HepG2 (cell line): ENCODE results near the gene LYPD6B. TPM values are rescaled to one million over a fixed set of nuclear protein-coding genes. Genes with fewer than 3 reads are reported as not detected.
A peak's percentile ranks its signal among the peaks of the same experiment; 100 is the strongest.

Source experiments
- ATAC-seq: fragments of 200-7000 bp; cut with Tn5 transposase; 3 replicates; pipeline ENCODE4 v1.9.1; 2020; ENCODE audit warnings: mild to moderate bottlenecking, moderate library complexity
- BruUV-seq: library from RNA; stranded (reverse); fragments of 400-500 nt; replicated peaks from 2 replicates; lab custom pipeline; 2021; lab: Mats Ljungman, UMichigan
- CTCF ChIA-PET: fragments of 300-600 bp; formaldehyde crosslinking; extraction: SDS; loops from one replicate; lab custom pipeline; 2021; ENCODE audit warnings: low total read pairs, inconsistent platforms, low intra/inter-chr PET ratio; lab: Yijun Ruan, JAX
- POLR2A ChIA-PET: fragments of 350-600 bp; sonication (Branson Sonifier 250); formaldehyde crosslinking; loops from one replicate; lab custom pipeline; 2020; ENCODE audit warnings: antibody characterized with exemption, inconsistent platforms; lab: Yijun Ruan, JAX
- DNase-seq: peaks from one replicate; pipeline ENCODE4 v3.0.0-alpha.2; 2015; ENCODE audit warnings: low spot score
- FAIRE-seq: peaks from 3 replicates; lab custom pipeline; 2011; peaks lifted over from hg19 to GRCh38; lab: Jason Lieb, UNC
- H2AFZ ChIP-seq: one replicate; pipeline ENCODE4 v1.6.1; 2011; ENCODE audit warnings: low read length, inconsistent platforms
- H3K27ac ChIP-seq: fragments of 300-600 bp; 3 replicates; pipeline ENCODE4 v1.8.0; 2011; ENCODE audit warnings: mixed run types, mild to moderate bottlenecking, mixed read lengths, low read length, inconsistent platforms; ENCODE audit not compliant: insufficient read depth; ENCODE audit errors: extremely low read length
- H3K27me3 ChIP-seq, 2 experiments: fragments of 200-600 bp in 1 of 2; 2 replicates in 1 of 2; 3 replicates in 1 of 2; pipeline versions ENCODE4 v1.6.0 to v1.8.0; 2011; ENCODE audit warnings: low read length in 2 of 2, mild to moderate bottlenecking in 2 of 2, moderate library complexity in 2 of 2, inconsistent platforms in 1 of 2; ENCODE audit not compliant: insufficient read depth in 2 of 2, control insufficient read depth in 1 of 2
- H3K36me3 ChIP-seq, 2 experiments: fragments of 200-600 bp in 1 of 2; replicated peaks in 1 of 2; 2 replicates in 1 of 2; 3 replicates in 1 of 2; pipeline versions ENCODE4 v1.5.1 to v1.8.0; 2011; ENCODE audit warnings: low read length in 2 of 2, inconsistent platforms in 1 of 2; ENCODE audit not compliant: insufficient read depth in 2 of 2, control insufficient read depth in 1 of 2
- H3K4me1 ChIP-seq: 2 replicates; pipeline ENCODE4 v1.5.1; 2012; ENCODE audit warnings: low read length, inconsistent platforms; ENCODE audit not compliant: insufficient read depth
- H3K4me2 ChIP-seq: 2 replicates; pipeline ENCODE4 v1.6.0; 2011; ENCODE audit warnings: low read depth, low read length, inconsistent platforms
- H3K4me3 ChIP-seq, 3 experiments: fragments of 200-600 bp in 1 of 3; sonication (generic), shearing (Covaris generic) in 1 of 3; replicated peaks in 1 of 3; 2 replicates each; pipeline ENCODE4 v1.5.1; 2011 to 2016; ENCODE audit warnings: low read length in 3 of 3, inconsistent platforms in 2 of 3, low read depth in 2 of 3, mild to moderate bottlenecking in 2 of 3, control low read depth in 1 of 3, mixed read lengths in 1 of 3; ENCODE audit not compliant: insufficient read depth in 1 of 3
- H3K79me2 ChIP-seq: one replicate; pipeline ENCODE4 v1.6.1; 2011; ENCODE audit warnings: low read length, inconsistent platforms; ENCODE audit not compliant: insufficient read depth
- H3K9ac ChIP-seq: 2 replicates; pipeline ENCODE4 v1.6.0; 2011; ENCODE audit warnings: mild to moderate bottlenecking, low read depth, low read length, inconsistent platforms; ENCODE audit not compliant: insufficient read depth
- H3K9me3 ChIP-seq: 2 replicates; pipeline ENCODE4 v1.5.1; 2012; ENCODE audit warnings: mild to moderate bottlenecking, low read length
- H4K20me1 ChIP-seq: 2 replicates; pipeline ENCODE4 v1.6.0; 2011; ENCODE audit warnings: inconsistent platforms, mild to moderate bottlenecking, low read length, moderate library complexity; ENCODE audit not compliant: insufficient read depth
- CTCF ChIP-seq: sonication (generic); formaldehyde crosslinking; IDR thresholded peaks from 2 replicates; pipeline ENCODE4 v1.5.0; 2020; ENCODE audit warnings: mild to moderate bottlenecking, missing genetic modification reagents, moderate library complexity
- HMG20A ChIP-seq: IDR thresholded peaks from 2 replicates; pipeline ENCODE4 v1.6.1; 2016; ENCODE audit warnings: borderline replicate concordance
- U2AF2 ChIP-seq: fragments of 200-400 bp; formaldehyde crosslinking; IDR thresholded peaks from 2 replicates; pipeline ENCODE4 v1.6.1; 2017; ENCODE audit warnings: low read depth, mild to moderate bottlenecking, low read length
- ZNF414 ChIP-seq: sonication (generic); formaldehyde crosslinking; IDR thresholded peaks from 2 replicates; pipeline ENCODE4 v1.5.0; 2020; ENCODE audit warnings: missing genetic modification reagents
- ZNF468 ChIP-seq: sonication (generic); formaldehyde crosslinking; IDR thresholded peaks from 2 replicates; pipeline ENCODE4 v1.8.0; 2022; ENCODE audit warnings: mild to moderate bottlenecking, moderate library complexity, missing genetic modification reagents
- ZNF747 ChIP-seq: sonication (generic); formaldehyde crosslinking; IDR thresholded peaks from 2 replicates; pipeline ENCODE4 v1.8.1; 2023; ENCODE audit warnings: missing genetic modification reagents, mild to moderate bottlenecking, borderline replicate concordance
- ZNF879 ChIP-seq: sonication (generic); formaldehyde crosslinking; IDR thresholded peaks from 2 replicates; pipeline ENCODE4 v1.8.1; 2023; ENCODE audit warnings: missing genetic modification reagents
- ZSCAN30 ChIP-seq: sonication (generic); formaldehyde crosslinking; IDR thresholded peaks from 2 replicates; pipeline ENCODE4 v1.5.0; 2020; ENCODE audit warnings: mild to moderate bottlenecking, missing genetic modification reagents
- WGBS: methylation state at CpG from one replicate; pipeline ENCODE4 v1.1.6; 2017; ENCODE audit warnings: low lambda C conversion rate; 5-methylcytosine and 5-hydroxymethylcytosine counted together
- in situ Hi-C: cut with HindIII; loops from 2 replicates; pipeline ENCODE4 v1.10.0; 2017; ENCODE audit warnings: low pct_unique_long_range_greater_than_20kb; ENCODE audit not compliant: extremely low pct_ligation_motif_present
- intact Hi-C: fragments of 100-400 bp; cut with micrococcal nuclease; formaldehyde crosslinking; loops from one replicate; pipeline ENCODE4 v1.10.0; 2022; ENCODE audit not compliant: unreplicated experiment
- polyA plus RNA-seq, 8 experiments: library from polyadenylated mRNA; depleted of rRNA in 3 of 8; stranded (reverse) in 7 of 8; unstranded in 1 of 8; fragments of >200 nt; fragmentation: Illumina TruSeq in 4 of 8; extraction: Trizol in 4 of 8; gene quantifications; 2 replicates each; pipeline versions ENCODE4 v1.2.1 to v1.2.3, GENCODE V29; 2011 to 2016; ENCODE audit warnings: low read depth in 4 of 8, missing spikeins in 1 of 8, mixed read lengths in 1 of 8; ENCODE audit not compliant: insufficient read depth in 1 of 8
- total RNA-seq, 5 experiments: library from RNA; depleted of rRNA; stranded (reverse); fragments of >200 nt; fragmentation: Illumina TruSeq; extraction: Trizol; gene quantifications; 2 replicates each; pipeline ENCODE4 v1.2.3, GENCODE V29; 2016; ENCODE audit warnings: low read depth in 1 of 5

LYPD6B gene
- total and polyA plus RNA-seq, 2 of the 13 experiments (the other 11 are each of a cell fraction or from before 2014, with no cell fraction given), result not detected

DNA sequence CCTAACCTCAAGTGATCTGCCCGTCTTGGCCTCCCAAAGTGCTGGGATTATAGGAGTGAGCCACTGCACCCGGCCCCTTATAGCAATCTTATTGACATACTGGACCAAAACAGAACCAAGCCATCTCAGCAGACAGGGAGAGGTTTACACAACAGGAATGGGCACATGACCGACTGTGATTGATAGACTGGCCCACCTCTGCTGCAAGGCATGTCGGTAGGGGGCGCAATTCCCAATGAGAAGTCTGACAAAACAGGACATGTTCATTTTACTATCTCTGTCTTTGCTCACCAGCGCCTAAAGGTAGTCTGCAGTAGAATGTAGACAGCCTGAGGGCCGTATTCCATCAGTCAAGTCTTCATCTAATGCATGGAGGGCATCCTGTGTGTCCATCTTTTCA, 2.0 kb downstream of the LYPD6B start:
- TF ChIP-seq ZNF414 (no peak), ZNF747 (no peak), ZSCAN30 (CRISPR knock-in tag) (no peak), CTCF (CRISPR knock-in tag) (peak; percentile 58)
- TF ChIP-seq, all 625 proteins: peak for 1
- H4K20me1 ChIP-seq, result no peaks in the 10 kb centered on the region
- H3K79me2 ChIP-seq, result no peaks in the 10 kb centered on the region
- intact Hi-C loops, result no loop called here
- no peaks in the 10 kb centered on the region for H3K9me3 ChIP-seq
- no peak overlapping the region for H3K27ac ChIP-seq
- ChIA-PET CTCF (no interaction called here), POLR2A (interaction anchor here (0.6 kb wide), 1 partner anchor 32 kb away, joined by 3 read pairs; no protein-coding TSS in a partner anchor)
- peaks cover 11% of the 10 kb centered on the region; the same call in 1 of the 2 replicates for H3K4me1 ChIP-seq
- no peak overlapping the region for H2AFZ ChIP-seq
- H3K36me3 ChIP-seq, result no peaks in the 10 kb centered on the region
- in situ Hi-C loops, result no loop called here
- peak; percentile 24 for DNase-seq
- H3K4me2 ChIP-seq, result no peak overlapping the region
- no TSS peak for BruUV-seq
- peak; percentile 26 for FAIRE-seq
- ATAC-seq, result peak; percentile 29
- H3K4me3 ChIP-seq, result no peak overlapping the region
- 34% methylated on average over 7 of the region's 7 CpGs for WGBS
- H3K9ac ChIP-seq, result no peak overlapping the region
- H3K27me3 ChIP-seq, result peaks cover 1 to 29% of the 10 kb centered on the region in 2 experiments; a peak in 4 of 5 replicates

- H3K4me3 ChIP-seq, result no peak overlapping the region
- H2AFZ ChIP-seq, result no peak overlapping the region
- TF ChIP-seq U2AF2 (no peak), ZNF468 (CRISPR knock-in tag) (no peak), HMG20A (CRISPR knock-in tag) (no peak), ZNF879 (CRISPR knock-in tag) (no peak)
- no peaks in the 10 kb centered on the region for H4K20me1 ChIP-seq
- no peaks in the 10 kb centered on the region for H3K9me3 ChIP-seq
- no peak overlapping the region for H3K4me2 ChIP-seq
- 0% methylated on average over 1 of the region's 1 CpG for WGBS
- H3K79me2 ChIP-seq, result no peaks in the 10 kb centered on the region
- FAIRE-seq, result no peak
- intact Hi-C loops (no loop called here), in situ Hi-C loops (no loop called here)
- H3K9ac ChIP-seq, result no peak overlapping the region
- DNase-seq, result no peak
- H3K36me3 ChIP-seq, result no peaks in the 10 kb centered on the region
- H3K4me1 ChIP-seq, result peaks cover 11% of the 10 kb centered on the region; the same call in 1 of the 2 replicates
- CTCF ChIA-PET, result no interaction called here
- POLR2A ChIA-PET, result no interaction called here
- H3K27ac ChIP-seq, result no peak overlapping the region
- no peak for ATAC-seq
- no TSS peak for BruUV-seq
- H3K27me3 ChIP-seq, result peaks cover 1 to 29% of the 10 kb centered on the region in 2 experiments; a peak in 4 of 5 replicates
These were observed 3.0 kb downstream of the LYPD6B start for GRCh38 chr2:149041482-149041881.
